GM12874 (cell line): Measurements from ENCODE around the gene KIF5C.

Source experiments
- TF ChIP-seq, protein P1 (sequence below): IDR thresholded peaks from 2 replicates; pipeline ENCODE4 v1.5.1; 2011; ENCODE audit warnings: low read depth, mild to moderate bottlenecking, control low read depth, low read length, moderate library complexity; ENCODE audit not compliant: insufficient read depth

The KIF5C gene

DNA sequence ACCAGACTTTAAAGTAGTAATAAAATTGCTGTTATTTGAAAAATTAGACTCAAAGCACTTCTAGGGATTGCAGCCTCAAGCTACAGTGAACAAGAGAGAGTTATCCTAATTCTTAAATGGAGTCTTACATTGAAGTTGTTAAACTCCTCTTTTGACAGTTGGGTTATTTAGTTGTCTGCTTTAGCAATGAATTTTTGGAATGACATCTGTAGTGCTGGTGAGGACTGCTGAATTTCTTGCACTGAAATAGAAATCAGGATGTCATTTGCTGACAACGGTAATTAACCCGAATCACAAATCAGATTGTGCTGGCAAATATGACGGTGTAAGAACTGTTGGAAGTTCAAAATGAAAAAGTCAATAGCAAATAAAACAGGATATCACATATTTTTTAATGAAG, 85.5 kb downstream of the KIF5C start:
- TF ChIP-seq, protein P1, sequence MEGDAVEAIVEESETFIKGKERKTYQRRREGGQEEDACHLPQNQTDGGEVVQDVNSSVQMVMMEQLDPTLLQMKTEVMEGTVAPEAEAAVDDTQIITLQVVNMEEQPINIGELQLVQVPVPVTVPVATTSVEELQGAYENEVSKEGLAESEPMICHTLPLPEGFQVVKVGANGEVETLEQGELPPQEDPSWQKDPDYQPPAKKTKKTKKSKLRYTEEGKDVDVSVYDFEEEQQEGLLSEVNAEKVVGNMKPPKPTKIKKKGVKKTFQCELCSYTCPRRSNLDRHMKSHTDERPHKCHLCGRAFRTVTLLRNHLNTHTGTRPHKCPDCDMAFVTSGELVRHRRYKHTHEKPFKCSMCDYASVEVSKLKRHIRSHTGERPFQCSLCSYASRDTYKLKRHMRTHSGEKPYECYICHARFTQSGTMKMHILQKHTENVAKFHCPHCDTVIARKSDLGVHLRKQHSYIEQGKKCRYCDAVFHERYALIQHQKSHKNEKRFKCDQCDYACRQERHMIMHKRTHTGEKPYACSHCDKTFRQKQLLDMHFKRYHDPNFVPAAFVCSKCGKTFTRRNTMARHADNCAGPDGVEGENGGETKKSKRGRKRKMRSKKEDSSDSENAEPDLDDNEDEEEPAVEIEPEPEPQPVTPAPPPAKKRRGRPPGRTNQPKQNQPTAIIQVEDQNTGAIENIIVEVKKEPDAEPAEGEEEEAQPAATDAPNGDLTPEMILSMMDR = no peak

- TF ChIP-seq, protein P1 = no peak
Observed at GRCh38 chr2:148963461-148963860, 88.4 kb downstream of the KIF5C start.

GRCh38 chr2:148965623-148966437, 90.8 kb downstream of the KIF5C start:
- TF ChIP-seq, protein P1 = no peak

DNA sequence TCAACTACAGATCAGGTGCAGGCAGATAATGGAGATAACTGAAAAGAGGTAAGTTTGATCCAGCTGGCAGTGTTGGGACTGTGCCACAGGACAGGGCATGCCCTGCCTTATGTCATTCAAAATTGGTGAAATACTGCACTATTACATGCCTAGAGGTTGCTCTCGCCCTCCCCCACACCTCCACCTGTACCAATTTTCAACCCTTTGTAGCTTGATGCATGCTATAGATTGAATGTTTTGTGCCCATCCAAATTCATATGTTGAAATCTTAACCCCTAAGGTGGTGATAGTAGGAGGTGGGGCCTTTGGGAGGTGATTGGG, 91.4 kb downstream of the KIF5C start:
- TF ChIP-seq, protein P1 = no peak

- TF ChIP-seq, protein P1 = no peak
Observed at GRCh38 chr2:148967056-148967455, 92.0 kb downstream of the KIF5C start.

- TF ChIP-seq, protein P1 = no peak
Observed at GRCh38 chr2:148967578-148967977, 92.6 kb downstream of the KIF5C start.

DNA sequence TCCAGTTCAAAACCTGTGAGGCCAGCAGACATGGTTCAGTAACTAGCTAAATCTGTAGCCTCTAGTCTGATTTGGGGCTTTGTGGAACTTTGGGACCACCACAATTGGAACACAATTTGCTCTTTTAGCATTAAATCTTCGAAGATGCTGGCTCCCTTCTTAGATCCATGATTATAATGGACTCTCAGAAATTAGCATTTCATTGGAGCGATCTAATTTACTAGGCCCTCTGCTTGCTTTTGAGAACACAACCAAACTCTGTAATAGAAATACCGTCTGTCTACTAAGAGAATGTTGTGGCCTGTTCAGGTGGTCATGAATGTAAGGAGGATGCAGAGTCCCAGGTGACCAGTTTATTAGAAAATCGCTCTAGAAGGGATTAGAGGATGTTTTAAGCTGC, 93.3 kb downstream of the KIF5C start:
- TF ChIP-seq, protein P1 = no peak
